MM.1S (cell line): ENCODE measurements around the gene CDH4.

Experiments used
- DNase-seq: peaks from one replicate; pipeline ENCODE4 v3.0.0-alpha.2; 2015
- H2AFZ ChIP-seq: fragments of 300-600 bp; sonication (generic); 2 replicates; pipeline ENCODE4 v1.6.0; 2016; ENCODE audit warnings: antibody characterized with exemption, low read length
- H3F3A ChIP-seq: fragments of 300-600 bp; sonication (generic); 2 replicates; pipeline ENCODE4 v1.6.1; 2016; ENCODE audit warnings: mild to moderate bottlenecking, antibody characterized with exemption, low read length, moderate library complexity, mixed read lengths; ENCODE audit not compliant: insufficient read depth
- H3K27ac ChIP-seq: fragments of 300-600 bp; sonication (generic); 2 replicates; pipeline ENCODE4 v1.5.1; 2016; ENCODE audit warnings: mild to moderate bottlenecking, low read length
- H3K27me3 ChIP-seq: fragments of 300-600 bp; sonication (generic); replicated peaks from 2 replicates; pipeline ENCODE4 v1.6.0; 2016; ENCODE audit warnings: low read length; ENCODE audit not compliant: insufficient read depth
- H3K36me3 ChIP-seq: fragments of 300-600 bp; sonication (generic); replicated peaks from 2 replicates; pipeline ENCODE4 v1.6.1; 2016; ENCODE audit warnings: mild to moderate bottlenecking, low read length, mixed read lengths; ENCODE audit not compliant: insufficient read depth
- H3K4me1 ChIP-seq: fragments of 300-600 bp; sonication (generic); 2 replicates; pipeline ENCODE4 v1.6.1; 2016; ENCODE audit warnings: low read length, mixed read lengths
- H3K4me2 ChIP-seq: fragments of 300-600 bp; sonication (generic); 2 replicates; pipeline ENCODE4 v1.6.0; 2016; ENCODE audit warnings: low read depth, low read length
- H3K4me3 ChIP-seq: fragments of 300-600 bp; sonication (generic); 2 replicates; pipeline ENCODE4 v1.5.1; 2016; ENCODE audit warnings: low read length, mixed read lengths
- H3K79me2 ChIP-seq: fragments of 300-600 bp; sonication (generic); 2 replicates; pipeline ENCODE4 v1.6.1; 2016; ENCODE audit warnings: mixed run types, low read length, mixed read lengths
- H3K9ac ChIP-seq: fragments of 300-600 bp; sonication (generic); 2 replicates; pipeline ENCODE4 v1.6.1; 2016; ENCODE audit warnings: low read length, mixed read lengths
- H3K9me2 ChIP-seq: fragments of 300-600 bp; sonication (generic); replicated peaks from 2 replicates; pipeline ENCODE4 v1.6.1; 2016; ENCODE audit warnings: mild to moderate bottlenecking, low read length, mixed read lengths; ENCODE audit not compliant: insufficient read depth
- H3K9me3 ChIP-seq: fragments of 300-600 bp; sonication (generic); replicated peaks from 2 replicates; pipeline ENCODE4 v1.6.1; 2016; ENCODE audit warnings: mild to moderate bottlenecking, low read length, mixed read lengths; ENCODE audit not compliant: insufficient read depth
- H4K20me1 ChIP-seq: fragments of 300-600 bp; sonication (generic); 2 replicates; pipeline ENCODE4 v1.6.1; 2016; ENCODE audit warnings: mild to moderate bottlenecking, low read length, moderate library complexity, mixed read lengths; ENCODE audit not compliant: insufficient read depth
- EZH2 ChIP-seq: fragments of 300-600 bp; sonication (generic); optimal IDR thresholded peaks from 2 replicates; pipeline ENCODE3; 2017; ENCODE audit warnings: low read depth, mild to moderate bottlenecking, antibody characterized with exemption, low read length, mixed read lengths
- EZH2phosphoT487 ChIP-seq: fragments of 300-600 bp; sonication (generic); IDR thresholded peaks from 2 replicates; pipeline ENCODE4 v1.6.1; 2018; ENCODE audit warnings: antibody characterized with exemption, low read length
- TF ChIP-seq, protein P1 (sequence below): fragments of 300-600 bp; sonication (generic); IDR thresholded peaks from 2 replicates; pipeline ENCODE4 v1.5.1; 2016; ENCODE audit warnings: antibody characterized with exemption, low read length, mixed read lengths

The CDH4 gene

DNA sequence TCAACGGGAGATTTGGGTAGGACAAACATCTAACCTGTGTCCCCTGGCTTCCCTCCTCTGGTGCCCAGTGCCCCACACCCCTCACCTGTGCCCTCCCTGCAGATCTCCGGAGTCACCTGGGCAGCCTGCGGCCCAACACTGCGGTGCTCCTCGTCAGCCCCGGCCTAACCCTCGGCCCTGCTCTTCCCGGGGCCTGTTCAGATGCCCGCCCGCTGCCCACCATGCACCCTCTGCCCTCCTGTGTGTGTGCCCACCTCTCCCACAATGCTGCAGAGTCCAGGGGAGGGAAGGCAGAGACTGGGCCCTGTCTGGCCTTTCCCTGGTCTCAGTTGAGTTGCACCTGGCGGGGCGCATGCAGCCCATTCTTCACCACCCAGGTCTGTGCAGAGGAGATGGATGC lies 349.3 kb downstream of the CDH4 start:
- DNase-seq, result no peak
- no peaks in the 10 kb centered on the region for H3F3A ChIP-seq
- no peaks in the 10 kb centered on the region for H3K36me3 ChIP-seq

DNA sequence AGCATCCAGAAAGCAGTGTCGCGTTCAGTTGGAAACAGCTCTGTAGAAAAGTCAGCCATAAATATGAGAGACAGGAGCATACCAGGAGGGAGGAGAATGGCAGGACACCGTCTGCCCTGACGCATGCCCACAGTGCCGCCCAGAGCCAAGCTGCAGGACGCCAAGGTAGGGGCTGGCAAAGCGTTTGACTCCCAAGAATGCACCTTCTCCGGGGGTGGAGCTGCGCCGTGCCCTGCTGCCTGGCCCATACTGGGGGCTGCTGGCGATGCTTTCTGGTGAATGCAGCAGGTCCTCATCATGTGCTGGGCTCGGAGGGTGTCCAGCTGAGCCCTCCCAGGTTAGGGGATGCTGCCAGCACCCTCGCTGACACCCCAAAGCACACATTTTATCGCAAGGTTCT lies 349.8 kb downstream of the CDH4 start:
- Histone ChIP-seq H3K4me3 (no peak overlapping the region), H3K27me3 (peaks cover 52% of the 10 kb centered on the region), H4K20me1 (no peaks in the 10 kb centered on the region), H2AFZ (no peak overlapping the region), H3K27ac (no peak overlapping the region), H3K9me2 (no peaks in the 10 kb centered on the region), H3K4me1 (no peaks in the 10 kb centered on the region), H3K36me3 (no peaks in the 10 kb centered on the region), H3K79me2 (no peaks in the 10 kb centered on the region), H3K9me3 (no peaks in the 10 kb centered on the region), H3K4me2 (no peak overlapping the region), H3K9ac (no peak overlapping the region), H3F3A (no peaks in the 10 kb centered on the region)
- no peak for DNase-seq
- TF ChIP-seq, protein P1, sequence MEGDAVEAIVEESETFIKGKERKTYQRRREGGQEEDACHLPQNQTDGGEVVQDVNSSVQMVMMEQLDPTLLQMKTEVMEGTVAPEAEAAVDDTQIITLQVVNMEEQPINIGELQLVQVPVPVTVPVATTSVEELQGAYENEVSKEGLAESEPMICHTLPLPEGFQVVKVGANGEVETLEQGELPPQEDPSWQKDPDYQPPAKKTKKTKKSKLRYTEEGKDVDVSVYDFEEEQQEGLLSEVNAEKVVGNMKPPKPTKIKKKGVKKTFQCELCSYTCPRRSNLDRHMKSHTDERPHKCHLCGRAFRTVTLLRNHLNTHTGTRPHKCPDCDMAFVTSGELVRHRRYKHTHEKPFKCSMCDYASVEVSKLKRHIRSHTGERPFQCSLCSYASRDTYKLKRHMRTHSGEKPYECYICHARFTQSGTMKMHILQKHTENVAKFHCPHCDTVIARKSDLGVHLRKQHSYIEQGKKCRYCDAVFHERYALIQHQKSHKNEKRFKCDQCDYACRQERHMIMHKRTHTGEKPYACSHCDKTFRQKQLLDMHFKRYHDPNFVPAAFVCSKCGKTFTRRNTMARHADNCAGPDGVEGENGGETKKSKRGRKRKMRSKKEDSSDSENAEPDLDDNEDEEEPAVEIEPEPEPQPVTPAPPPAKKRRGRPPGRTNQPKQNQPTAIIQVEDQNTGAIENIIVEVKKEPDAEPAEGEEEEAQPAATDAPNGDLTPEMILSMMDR, result no peak
- no peak for TF ChIP-seq EZH2phosphoT487
- TF ChIP-seq EZH2, result no peak

More for the DNA sequence above, 349.3 kb downstream of the CDH4 start:
- no peak for TF ChIP-seq EZH2phosphoT487
- TF ChIP-seq EZH2, result no peak
- TF ChIP-seq, protein P1, result no peak
- no peak overlapping the region for H3K4me2 ChIP-seq
- no peaks in the 10 kb centered on the region for H3K79me2 ChIP-seq
- H3K27ac ChIP-seq, result no peak overlapping the region
- H3K9me2 ChIP-seq, result no peaks in the 10 kb centered on the region
- no peaks in the 10 kb centered on the region for H4K20me1 ChIP-seq
- H2AFZ ChIP-seq, result no peak overlapping the region
- H3K9ac ChIP-seq, result no peak overlapping the region
- H3K27me3 ChIP-seq, result peaks cover 52% of the 10 kb centered on the region
- H3K4me3 ChIP-seq, result no peak overlapping the region
- no peaks in the 10 kb centered on the region for H3K9me3 ChIP-seq
- no peaks in the 10 kb centered on the region for H3K4me1 ChIP-seq

DNA sequence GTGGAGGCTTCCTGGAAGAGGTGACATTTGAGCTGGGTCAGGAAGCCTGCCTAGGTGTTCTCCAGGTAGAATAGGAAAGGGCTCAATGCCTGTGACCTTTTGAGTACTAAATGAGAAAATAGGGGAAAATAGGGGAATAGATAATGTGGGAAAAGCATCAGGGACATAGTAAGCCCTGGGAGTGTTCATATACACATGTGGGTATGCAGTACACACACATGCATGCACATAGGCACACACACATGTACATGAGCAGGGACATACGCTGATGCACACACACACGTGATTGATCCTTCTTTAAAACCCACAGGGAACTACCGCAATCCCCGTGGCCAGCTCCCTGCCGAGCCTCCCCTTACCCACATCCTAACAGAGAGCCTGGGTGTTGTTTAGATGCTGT lies 351.7 kb downstream of the CDH4 start:
- no peaks in the 10 kb centered on the region for H3K9me3 ChIP-seq
- no peaks in the 10 kb centered on the region for H4K20me1 ChIP-seq
- no peak overlapping the region for H3K4me3 ChIP-seq
- H3K27ac ChIP-seq, result no peak overlapping the region
- H3K27me3 ChIP-seq, result peaks cover 57% of the 10 kb centered on the region
- no peaks in the 10 kb centered on the region for H3K36me3 ChIP-seq
- H3K79me2 ChIP-seq, result no peaks in the 10 kb centered on the region
- H2AFZ ChIP-seq, result no peak overlapping the region
- no peaks in the 10 kb centered on the region for H3F3A ChIP-seq
- TF ChIP-seq EZH2phosphoT487 (no peak), EZH2 (no peak)
- TF ChIP-seq, protein P1, result no peak
- H3K9ac ChIP-seq, result no peak overlapping the region
- no peaks in the 10 kb centered on the region for H3K9me2 ChIP-seq
- H3K4me2 ChIP-seq, result no peak overlapping the region
- H3K4me1 ChIP-seq, result no peaks in the 10 kb centered on the region
- no peak for DNase-seq
